ENCODE data around the gene KDM4C.

DNA sequence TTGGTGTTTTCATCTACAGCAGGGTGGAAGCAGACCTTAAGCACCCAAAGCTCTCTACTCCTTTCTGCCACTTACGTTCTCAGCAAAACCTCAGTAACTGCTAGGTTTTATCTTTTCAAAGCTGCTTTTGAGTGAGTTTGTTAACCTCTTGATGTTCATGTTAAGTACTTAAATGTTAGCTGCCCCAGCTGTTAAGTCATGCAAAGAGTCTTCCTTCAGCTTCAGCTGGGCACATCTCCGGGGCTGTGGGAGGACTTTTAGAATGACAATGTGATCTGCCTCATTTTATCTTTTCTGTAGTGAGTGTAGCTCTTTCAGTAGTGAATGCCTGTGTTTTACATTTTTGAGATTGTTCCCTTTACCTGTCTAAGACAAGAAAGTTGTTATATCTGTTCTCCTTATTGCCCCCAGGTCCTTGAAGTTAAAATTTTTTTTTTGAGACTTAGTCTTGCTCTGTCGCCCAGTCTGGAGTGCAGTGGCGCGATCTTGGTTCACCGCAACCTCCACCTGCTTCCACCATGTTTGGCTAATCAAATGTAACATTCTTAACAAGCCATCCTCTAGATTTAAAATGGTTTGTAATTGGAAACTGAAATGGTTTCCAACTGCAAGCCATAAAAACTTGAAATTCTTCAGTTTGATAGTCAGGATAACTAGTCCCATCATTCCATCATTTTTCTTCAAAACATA lies 19.6 kb downstream of the KDM4C start:
- TF ChIP-seq, protein P1, sequence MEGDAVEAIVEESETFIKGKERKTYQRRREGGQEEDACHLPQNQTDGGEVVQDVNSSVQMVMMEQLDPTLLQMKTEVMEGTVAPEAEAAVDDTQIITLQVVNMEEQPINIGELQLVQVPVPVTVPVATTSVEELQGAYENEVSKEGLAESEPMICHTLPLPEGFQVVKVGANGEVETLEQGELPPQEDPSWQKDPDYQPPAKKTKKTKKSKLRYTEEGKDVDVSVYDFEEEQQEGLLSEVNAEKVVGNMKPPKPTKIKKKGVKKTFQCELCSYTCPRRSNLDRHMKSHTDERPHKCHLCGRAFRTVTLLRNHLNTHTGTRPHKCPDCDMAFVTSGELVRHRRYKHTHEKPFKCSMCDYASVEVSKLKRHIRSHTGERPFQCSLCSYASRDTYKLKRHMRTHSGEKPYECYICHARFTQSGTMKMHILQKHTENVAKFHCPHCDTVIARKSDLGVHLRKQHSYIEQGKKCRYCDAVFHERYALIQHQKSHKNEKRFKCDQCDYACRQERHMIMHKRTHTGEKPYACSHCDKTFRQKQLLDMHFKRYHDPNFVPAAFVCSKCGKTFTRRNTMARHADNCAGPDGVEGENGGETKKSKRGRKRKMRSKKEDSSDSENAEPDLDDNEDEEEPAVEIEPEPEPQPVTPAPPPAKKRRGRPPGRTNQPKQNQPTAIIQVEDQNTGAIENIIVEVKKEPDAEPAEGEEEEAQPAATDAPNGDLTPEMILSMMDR (IDR thresholded peaks at IDR 0.05) = no peak
- TF ChIP-seq POLR2AphosphoS5 (IDR thresholded peaks at IDR 0.05; ENCODE audit: low read depth, low read length) = no peak
- TF ChIP-seq TCF7L2 (IDR thresholded peaks at IDR 0.05; ENCODE audit: low read depth, low read length) = no peak
- TF ChIP-seq SIN3A (IDR thresholded peaks at IDR 0.05; ENCODE audit: borderline replicate concordance, insufficient read depth, low read depth, low read length) = no peak
- TF ChIP-seq, protein P2, sequence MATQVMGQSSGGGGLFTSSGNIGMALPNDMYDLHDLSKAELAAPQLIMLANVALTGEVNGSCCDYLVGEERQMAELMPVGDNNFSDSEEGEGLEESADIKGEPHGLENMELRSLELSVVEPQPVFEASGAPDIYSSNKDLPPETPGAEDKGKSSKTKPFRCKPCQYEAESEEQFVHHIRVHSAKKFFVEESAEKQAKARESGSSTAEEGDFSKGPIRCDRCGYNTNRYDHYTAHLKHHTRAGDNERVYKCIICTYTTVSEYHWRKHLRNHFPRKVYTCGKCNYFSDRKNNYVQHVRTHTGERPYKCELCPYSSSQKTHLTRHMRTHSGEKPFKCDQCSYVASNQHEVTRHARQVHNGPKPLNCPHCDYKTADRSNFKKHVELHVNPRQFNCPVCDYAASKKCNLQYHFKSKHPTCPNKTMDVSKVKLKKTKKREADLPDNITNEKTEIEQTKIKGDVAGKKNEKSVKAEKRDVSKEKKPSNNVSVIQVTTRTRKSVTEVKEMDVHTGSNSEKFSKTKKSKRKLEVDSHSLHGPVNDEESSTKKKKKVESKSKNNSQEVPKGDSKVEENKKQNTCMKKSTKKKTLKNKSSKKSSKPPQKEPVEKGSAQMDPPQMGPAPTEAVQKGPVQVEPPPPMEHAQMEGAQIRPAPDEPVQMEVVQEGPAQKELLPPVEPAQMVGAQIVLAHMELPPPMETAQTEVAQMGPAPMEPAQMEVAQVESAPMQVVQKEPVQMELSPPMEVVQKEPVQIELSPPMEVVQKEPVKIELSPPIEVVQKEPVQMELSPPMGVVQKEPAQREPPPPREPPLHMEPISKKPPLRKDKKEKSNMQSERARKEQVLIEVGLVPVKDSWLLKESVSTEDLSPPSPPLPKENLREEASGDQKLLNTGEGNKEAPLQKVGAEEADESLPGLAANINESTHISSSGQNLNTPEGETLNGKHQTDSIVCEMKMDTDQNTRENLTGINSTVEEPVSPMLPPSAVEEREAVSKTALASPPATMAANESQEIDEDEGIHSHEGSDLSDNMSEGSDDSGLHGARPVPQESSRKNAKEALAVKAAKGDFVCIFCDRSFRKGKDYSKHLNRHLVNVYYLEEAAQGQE (IDR thresholded peaks at IDR 0.05; ENCODE audit: insufficient read depth in 1 of 2, low read depth in 2 of 2, low read length in 1 of 2) = no peak
